GM12865 (cell line): ENCODE results near the gene ATG2B.

Experiments
- DNase-seq: peaks from one replicate; pipeline ENCODE4 v3.0.0; 2010; ENCODE audit warnings: low read depth
- H3K4me3 ChIP-seq: 2 replicates; pipeline ENCODE4 v1.5.1; 2011; ENCODE audit warnings: mild to moderate bottlenecking, low read depth, low read length, control low read depth
- CTCF ChIP-seq: IDR thresholded peaks from 2 replicates; pipeline ENCODE4 v1.5.1; 2011; ENCODE audit warnings: low read length, control low read depth, low read depth, inconsistent platforms; ENCODE audit not compliant: insufficient read depth; ENCODE audit errors: missing control alignments

Gene ATG2B

GRCh38 chr14:96303981-96304380, 59.2 kb downstream of the ATG2B start:
- no peak overlapping the region for H3K4me3 ChIP-seq
- TF ChIP-seq CTCF = no peak
- no peak for DNase-seq

GRCh38 chr14:96299441-96299840, 63.7 kb downstream of the ATG2B start:
- H3K4me3 ChIP-seq = no peak overlapping the region
- no peak for DNase-seq
- TF ChIP-seq CTCF = no peak

GRCh38 chr14:96297997-96298515, 65.1 kb downstream of the ATG2B start:
- no peak for DNase-seq
- no peak overlapping the region for H3K4me3 ChIP-seq
- no peak for TF ChIP-seq CTCF

- peak; percentile 29 for TF ChIP-seq CTCF
- no peak overlapping the region for H3K4me3 ChIP-seq
- no peak for DNase-seq
Observed at GRCh38 chr14:96297000-96297399, 66.1 kb downstream of the ATG2B start.

- no peak for DNase-seq
- TF ChIP-seq CTCF = no peak
Observed at GRCh38 chr14:96294246-96294645, 68.9 kb downstream of the ATG2B start.

GRCh38 chr14:96287856-96288255, 75.3 kb downstream of the ATG2B start:
- TF ChIP-seq CTCF = no peak
- DNase-seq = no peak
- H3K4me3 ChIP-seq = no peak overlapping the region

More at GRCh38 chr14:96294246-96294645, 68.9 kb downstream of the ATG2B start:
- H3K4me3 ChIP-seq = no peak overlapping the region

- TF ChIP-seq CTCF = no peak
- no peak for DNase-seq
- no peak overlapping the region for H3K4me3 ChIP-seq
Observed at GRCh38 chr14:96286251-96286650, 76.9 kb downstream of the ATG2B start.
